GM23338 (cell line): ENCODE measurements around the gene CNKSR1. TPM values are rescaled to one million over a fixed set of nuclear protein-coding genes. Genes with fewer than 3 reads are reported as not detected.

Experiments used
- ATAC-seq: fragments of 200-7000 bp; cut with Tn5 transposase; 3 replicates; pipeline ENCODE4 v1.9.1; 2020
- DNase-seq: peaks from one replicate; pipeline ENCODE4 v3.0.0-alpha.2; 2015; ENCODE audit warnings: low spot score
- H2AFZ ChIP-seq: fragments of 200-600 bp; sonication (generic); 2 replicates; pipeline ENCODE4 v1.8.0; 2016; ENCODE audit warnings: antibody characterized with exemption, mild to moderate bottlenecking, moderate library complexity
- H3F3A ChIP-seq: fragments of 200-600 bp; sonication (generic); replicated peaks from 2 replicates; pipeline ENCODE4 v1.8.0; 2017; ENCODE audit warnings: antibody characterized with exemption, mixed run types, low read depth
- H3K27ac ChIP-seq: fragments of 200-600 bp; sonication (generic); 2 replicates; pipeline ENCODE4 v1.6.1; 2016; ENCODE audit warnings: low read depth
- H3K27me3 ChIP-seq: fragments of 200-600 bp; sonication (generic); 2 replicates; pipeline ENCODE4 v1.8.0; 2016; ENCODE audit warnings: mild to moderate bottlenecking, mixed run types, moderate library complexity; ENCODE audit not compliant: insufficient read depth
- H3K36me3 ChIP-seq: fragments of 200-600 bp; sonication (generic); 2 replicates; pipeline ENCODE4 v1.8.0; 2016; ENCODE audit warnings: mild to moderate bottlenecking; ENCODE audit not compliant: insufficient read depth
- H3K4me1 ChIP-seq: fragments of 200-600 bp; sonication (generic); 2 replicates; pipeline ENCODE4 v1.8.0; 2016; ENCODE audit warnings: mild to moderate bottlenecking, moderate library complexity; ENCODE audit not compliant: insufficient read depth
- H3K4me2 ChIP-seq: fragments of 200-600 bp; sonication (generic); 2 replicates; pipeline ENCODE4 v1.7.1; 2017; ENCODE audit warnings: mixed run types
- H3K4me3 ChIP-seq: fragments of 200-600 bp; sonication (generic); 2 replicates; pipeline ENCODE4 v1.6.1; 2016; ENCODE audit warnings: mixed run types
- H3K79me2 ChIP-seq: fragments of 200-600 bp; sonication (generic); replicated peaks from 2 replicates; pipeline ENCODE4 v1.8.0; 2017; ENCODE audit warnings: mild to moderate bottlenecking; ENCODE audit not compliant: insufficient read depth
- H3K9me2 ChIP-seq: fragments of 200-600 bp; sonication (generic); 2 replicates; pipeline ENCODE4 v1.8.0; 2017; ENCODE audit not compliant: insufficient read depth
- H4K20me1 ChIP-seq: fragments of 200-600 bp; sonication (generic); replicated peaks from 2 replicates; pipeline ENCODE4 v1.8.0; 2017; ENCODE audit warnings: mild to moderate bottlenecking; ENCODE audit not compliant: insufficient read depth
- H3K27ac Mint-ChIP-seq: 2 replicates; pipeline ENCODE4 v1.8.0; 2020; ENCODE audit warnings: inconsistent platforms, mild to moderate bottlenecking, moderate library complexity, mixed read lengths
- H3K27me3 Mint-ChIP-seq: 3 replicates; pipeline ENCODE4 v1.8.0; 2022; ENCODE audit warnings: low read depth, mild to moderate bottlenecking, moderate library complexity, mixed read lengths, inconsistent platforms; ENCODE audit not compliant: insufficient read depth, poor library complexity
- H3K36me3 Mint-ChIP-seq: 3 replicates; pipeline ENCODE4 v1.8.0; 2021; ENCODE audit warnings: low read depth, mild to moderate bottlenecking, inconsistent platforms, moderate library complexity, mixed read lengths
- H3K4me1 Mint-ChIP-seq: 3 replicates; pipeline ENCODE4 v1.8.0; 2020; ENCODE audit warnings: mild to moderate bottlenecking, inconsistent platforms, mixed read lengths
- H3K4me3 Mint-ChIP-seq: 3 replicates; pipeline ENCODE4 v1.8.0; 2021; ENCODE audit warnings: moderate library complexity, mild to moderate bottlenecking, inconsistent platforms, mixed read lengths
- H3K9me3 Mint-ChIP-seq: 3 replicates; pipeline ENCODE4 v1.8.0; 2020; ENCODE audit warnings: moderate library complexity, mild to moderate bottlenecking, inconsistent platforms, mixed read lengths
- CREB1 ChIP-seq: fragments of 250-450 bp; sonication (Bioruptor Pico); IDR thresholded peaks from 2 replicates; pipeline ENCODE4 v1.5.0; 2020; ENCODE audit warnings: low read depth, mild to moderate bottlenecking, moderate library complexity
- CTCF ChIP-seq, 2 experiments: fragments of 200-600 bp in 1 of 2; sonication (generic) in 1 of 2; conservative IDR thresholded peaks; 2 replicates each; pipeline versions ENCODE4 v1.5.1 to v1.6.1; 2016 to 2017; ENCODE audit warnings: antibody characterized with exemption in 2 of 2, low read depth in 2 of 2, mild to moderate bottlenecking in 2 of 2, moderate library complexity in 1 of 2
- ETS1 ChIP-seq: IDR thresholded peaks from 2 replicates; pipeline ENCODE4 v1.6.1; 2016; ENCODE audit warnings: antibody characterized with exemption
- EZH2 ChIP-seq: fragments of 200-600 bp; sonication (generic); IDR thresholded peaks from one replicate; pipeline ENCODE4 v1.8.0; 2017; ENCODE audit warnings: antibody characterized with exemption, mild to moderate bottlenecking, low read depth; ENCODE audit not compliant: unreplicated experiment
- EZH2phosphoT487 ChIP-seq: fragments of 200-600 bp; sonication (generic); IDR thresholded peaks from one replicate; pipeline ENCODE4 v1.8.1; 2018; ENCODE audit warnings: antibody characterized with exemption; ENCODE audit not compliant: unreplicated experiment
- JUNB ChIP-seq: IDR thresholded peaks from one replicate; pipeline ENCODE4 v1.6.1; 2016; ENCODE audit warnings: antibody characterized with exemption; ENCODE audit not compliant: unreplicated experiment
- NANOG ChIP-seq: IDR thresholded peaks from 2 replicates; pipeline ENCODE4 v1.6.1; 2016; ENCODE audit warnings: antibody characterized with exemption, borderline replicate concordance
- REST ChIP-seq: IDR thresholded peaks from one replicate; pipeline ENCODE4 v1.6.1; 2018; ENCODE audit warnings: antibody characterized with exemption; ENCODE audit not compliant: unreplicated experiment
- STAT1 ChIP-seq: IDR thresholded peaks from one replicate; pipeline ENCODE4 v1.6.1; 2016; ENCODE audit warnings: antibody characterized with exemption; ENCODE audit not compliant: unreplicated experiment
- ZNF114 ChIP-seq: fragments of 250-450 bp; sonication (Bioruptor Pico); IDR thresholded peaks from 2 replicates; pipeline ENCODE4 v1.5.0; 2020; ENCODE audit warnings: mild to moderate bottlenecking, moderate library complexity
- ZNF331 ChIP-seq: fragments of 250-450 bp; sonication (Bioruptor Pico); IDR thresholded peaks from 2 replicates; pipeline ENCODE4 v1.5.0; 2020; ENCODE audit warnings: low read depth, mild to moderate bottlenecking, moderate library complexity
- polyA plus RNA-seq: library from polyadenylated mRNA; unstranded; fragments of >200 nt; fragmentation: Nextera tagmentation; extraction: Ambion mirVana; gene quantifications from 2 replicates; pipeline ENCODE4 v1.2.1, GENCODE V29; 2016
- total RNA-seq: library from RNA; depleted of rRNA; stranded (reverse); fragments of >200 nt; shearing (Covaris generic); gene quantifications from 2 replicates; pipeline ENCODE4 v1.2.3, GENCODE V29; 2014

The CNKSR1 gene
- total and polyA plus RNA-seq, 2 experiments from 2014 or later = 9.7 to 12.5 TPM

- Mint-ChIP-seq H3K4me3 (no peak overlapping the region), H3K27me3 (peaks cover 4% of the 10 kb centered on the region), H3K36me3 (peaks cover 10% of the 10 kb centered on the region), H3K9me3 (no peaks in the 10 kb centered on the region), H3K4me1 (no peaks in the 10 kb centered on the region), H3K27ac (no peak overlapping the region)
- H3K79me2 ChIP-seq = no peaks in the 10 kb centered on the region
- no peaks in the 10 kb centered on the region for H3K4me1 ChIP-seq
- no peak overlapping the region for H3K4me3 ChIP-seq
- no peak overlapping the region for H2AFZ ChIP-seq
- no peak overlapping the region for H3K4me2 ChIP-seq
- H3F3A ChIP-seq = no peaks in the 10 kb centered on the region
- H3K36me3 ChIP-seq = no peaks in the 10 kb centered on the region
- H3K9me2 ChIP-seq = no peaks in the 10 kb centered on the region
- DNase-seq = no peak
- TF ChIP-seq ETS1 = no peak
- H4K20me1 ChIP-seq = no peaks in the 10 kb centered on the region
- no peak overlapping the region for H3K27ac ChIP-seq
- no peak for ATAC-seq
- no peaks in the 10 kb centered on the region for H3K27me3 ChIP-seq
Measured at GRCh38 chr1:26184086-26184485, 6.8 kb downstream of the CNKSR1 start.

GRCh38 chr1:26184883-26185282 lies 7.6 kb downstream of the CNKSR1 start:
- Histone ChIP-seq H4K20me1 (no peaks in the 10 kb centered on the region), H3K4me1 (no peaks in the 10 kb centered on the region), H2AFZ (no peak overlapping the region), H3K79me2 (no peaks in the 10 kb centered on the region), H3K4me2 (no peak overlapping the region), H3K4me3 (no peak overlapping the region), H3F3A (0 out of 2 replicates have a peak, but pooled peaks cover 4% of the 10 kb centered on the region), H3K9me2 (no peaks in the 10 kb centered on the region), H3K27me3 (no peaks in the 10 kb centered on the region), H3K36me3 (no peaks in the 10 kb centered on the region), H3K27ac (no peak overlapping the region)
- H3K4me1 Mint-ChIP-seq = peaks cover under 1% of the 10 kb centered on the region; the same call in 2 of the 3 replicates
- H3K27me3 Mint-ChIP-seq = peaks cover 9% of the 10 kb centered on the region
- no peaks in the 10 kb centered on the region for H3K9me3 Mint-ChIP-seq
- H3K36me3 Mint-ChIP-seq = peaks cover 16% of the 10 kb centered on the region
- ATAC-seq (no peak), DNase-seq (no peak)
- no peak overlapping the region for H3K4me3 Mint-ChIP-seq
- H3K27ac Mint-ChIP-seq = no peak overlapping the region
- no peak for TF ChIP-seq NANOG
- TF ChIP-seq JUNB = no peak
- TF ChIP-seq EZH2phosphoT487 = no peak
- no peak for TF ChIP-seq EZH2
- TF ChIP-seq REST = no peak
- TF ChIP-seq STAT1 = no peak
- no peak for TF ChIP-seq ETS1
- no peak for TF ChIP-seq CREB1 (CRISPR knock-in tag)
- no peak for TF ChIP-seq CTCF (conservative IDR thresholded peaks at IDR 0.05; ENCODE audit: low read depth in 2 of 2)
- TF ChIP-seq ZNF114 (CRISPR knock-in tag) = no peak
- TF ChIP-seq ZNF331 (CRISPR knock-in tag) = no peak
